ENCODE data around the gene ZSCAN12. TPM values are rescaled to one million over a fixed set of nuclear protein-coding genes. Genes with fewer than 3 reads are reported as not detected.

The ZSCAN12 gene
- total and polyA plus RNA-seq, 9 donors, result 3.0 to 11.4 (median 7.1) TPM

- peak overlapping the region; percentile 91 to 96 for H3K27ac ChIP-seq
- no peaks in the 10 kb centered on the region for H3K9me3 ChIP-seq
- TF ChIP-seq EP300 (IDR thresholded peaks at IDR 0.05), result no peak
- no peak for TF ChIP-seq POLR2A (IDR thresholded peaks at IDR 0.05)
- TF ChIP-seq CTCF (IDR thresholded peaks at IDR 0.05), result no peak
- peak; percentile 11 to 39 (median 33) for DNase-seq
- no peaks in the 10 kb centered on the region for H3K27me3 ChIP-seq
- no peaks in the 10 kb centered on the region for H3K36me3 ChIP-seq
- peaks cover 6% of the 10 kb centered on the region for H3K4me1 ChIP-seq (ENCODE audit: insufficient read depth)
- H3K4me3 ChIP-seq, result peak overlapping the region; percentile 32
- intact Hi-C loops (cut with DNase I), result loop anchor here in 1 of 4 donors (5.0 kb wide), 1 partner anchor 198 kb away; no protein-coding TSS in a partner anchor
- 33 to 35% (median 34%) methylated on average over 12 of the region's 12 CpGs for WGBS, 3 donors
Measured at GRCh38 chr6:28335040-28335563, 64.4 kb downstream of the ZSCAN12 start.

- peaks cover 6% of the 10 kb centered on the region for H3K4me1 ChIP-seq (ENCODE audit: insufficient read depth)
- H3K4me3 ChIP-seq, result peak overlapping the region; percentile 32
- H3K36me3 ChIP-seq, result no peaks in the 10 kb centered on the region
- no peaks in the 10 kb centered on the region for H3K9me3 ChIP-seq
- TF ChIP-seq CTCF (IDR thresholded peaks at IDR 0.05), result no peak
- no peak for TF ChIP-seq POLR2A (IDR thresholded peaks at IDR 0.05)
- no peak for TF ChIP-seq EP300 (IDR thresholded peaks at IDR 0.05)
- intact Hi-C loops (cut with DNase I), result loop anchor here in 1 of 4 donors (5.0 kb wide), 1 partner anchor 197 kb away; no protein-coding TSS in a partner anchor
- H3K27me3 ChIP-seq, result no peaks in the 10 kb centered on the region
- peak overlapping the region; percentile 91 to 96 for H3K27ac ChIP-seq
- 79 to 82% (median 81%) methylated on average over 7 of the region's 7 CpGs for WGBS, 3 donors
- DNase-seq, result no peak
Measured at GRCh38 chr6:28334286-28335039, 65.1 kb downstream of the ZSCAN12 start.

- Histone ChIP-seq H3K4me1 (ENCODE audit: insufficient read depth) (peaks cover 6% of the 10 kb centered on the region), H3K36me3 (no peaks in the 10 kb centered on the region), H3K27me3 (no peaks in the 10 kb centered on the region), H3K4me3 (no peak overlapping the region), H3K9me3 (peaks cover 0 to 3% of the 10 kb centered on the region in 2 donors), H3K27ac (no peak overlapping the region)
- 93 to 98% (median 98%) methylated on average over 1 of the region's 1 CpG for WGBS, 3 donors
- TF ChIP-seq EP300 (IDR thresholded peaks at IDR 0.05) (no peak), POLR2A (IDR thresholded peaks at IDR 0.05) (no peak), CTCF (IDR thresholded peaks at IDR 0.05) (no peak)
- no peak for DNase-seq
- intact Hi-C loops (cut with DNase I), result no loop called here
Measured at GRCh38 chr6:28333599-28334018, 65.9 kb downstream of the ZSCAN12 start.

GRCh38 chr6:28333047-28333446 is 66.5 kb downstream of the ZSCAN12 start:
- 91 to 99% (median 97%) methylated on average over 2 of the region's 2 CpGs for WGBS, 3 donors
- Histone ChIP-seq H3K9me3 (peaks cover 0 to 4% of the 10 kb centered on the region in 2 donors), H3K4me3 (no peak overlapping the region), H3K36me3 (no peaks in the 10 kb centered on the region), H3K27ac (no peak overlapping the region), H3K4me1 (ENCODE audit: insufficient read depth) (peaks cover 6% of the 10 kb centered on the region), H3K27me3 (no peaks in the 10 kb centered on the region)
- TF ChIP-seq POLR2A (IDR thresholded peaks at IDR 0.05), result no peak
- TF ChIP-seq CTCF (IDR thresholded peaks at IDR 0.05), result no peak
- TF ChIP-seq EP300 (IDR thresholded peaks at IDR 0.05), result no peak
- no peak for DNase-seq
- intact Hi-C loops (cut with DNase I), result no loop called here

All from ovary (tissue), 9 donors.